SK-N-MC (cell line): Measurements from ENCODE around the gene ACVR1.

Experiments
- EZH2 ChIP-seq: fragments of 200-600 bp; sonication (generic); IDR thresholded peaks from one replicate; pipeline ENCODE4 v1.6.1; 2017; ENCODE audit warnings: antibody characterized with exemption
- FOXP2 ChIP-seq: optimal IDR thresholded peaks from 2 replicates; pipeline ENCODE3; 2011; ENCODE audit warnings: mild to moderate bottlenecking, moderate library complexity; ENCODE audit not compliant: insufficient read depth; ENCODE audit errors: extremely low read length, control extremely low read depth
- POLR2AphosphoS5 ChIP-seq: IDR thresholded peaks from 2 replicates; pipeline ENCODE4 v1.6.1; 2012; ENCODE audit warnings: mild to moderate bottlenecking, low read depth, low read length, borderline replicate concordance

DNA sequence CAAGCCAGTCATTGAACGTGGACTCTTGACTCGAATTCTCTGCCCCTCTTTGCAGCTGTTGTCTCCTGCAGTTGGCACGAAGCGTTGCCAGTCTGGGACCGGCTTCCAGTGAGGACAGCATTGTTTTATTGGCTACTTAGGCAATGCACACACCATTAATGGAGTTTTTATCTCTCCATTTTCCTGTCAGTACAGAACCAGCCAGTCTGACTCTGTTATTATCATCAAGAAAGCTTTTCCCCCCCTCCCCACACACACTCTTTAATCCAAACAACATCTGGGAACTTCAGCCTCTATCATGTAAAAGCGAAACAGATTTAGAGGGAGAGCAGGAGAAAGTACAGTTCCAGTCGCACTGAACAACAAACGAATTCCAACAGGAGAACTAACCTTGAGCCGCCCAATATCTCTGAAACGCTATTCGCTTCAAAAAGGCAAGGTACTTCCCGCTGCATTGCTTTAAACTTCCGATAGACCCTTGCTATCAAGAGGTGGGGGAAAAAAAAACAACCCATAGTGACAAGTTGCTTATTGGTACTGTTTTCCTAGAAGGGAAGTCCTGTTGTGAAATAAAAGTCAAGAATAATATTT lies 38.2 kb downstream of the ACVR1 start:
- TF ChIP-seq POLR2AphosphoS5: no peak
- TF ChIP-seq FOXP2: no peak
- no peak for TF ChIP-seq EZH2
